GM18870 (cell line): ENCODE data around the gene CALD1.

Source experiments
- ATAC-seq: cut with Tn5 transposase; IDR thresholded peaks from one replicate; pipeline ENCODE4 v1.9.1; 2021; ENCODE audit warnings: moderate library complexity; ENCODE audit not compliant: unreplicated experiment

CALD1 gene, protein sequence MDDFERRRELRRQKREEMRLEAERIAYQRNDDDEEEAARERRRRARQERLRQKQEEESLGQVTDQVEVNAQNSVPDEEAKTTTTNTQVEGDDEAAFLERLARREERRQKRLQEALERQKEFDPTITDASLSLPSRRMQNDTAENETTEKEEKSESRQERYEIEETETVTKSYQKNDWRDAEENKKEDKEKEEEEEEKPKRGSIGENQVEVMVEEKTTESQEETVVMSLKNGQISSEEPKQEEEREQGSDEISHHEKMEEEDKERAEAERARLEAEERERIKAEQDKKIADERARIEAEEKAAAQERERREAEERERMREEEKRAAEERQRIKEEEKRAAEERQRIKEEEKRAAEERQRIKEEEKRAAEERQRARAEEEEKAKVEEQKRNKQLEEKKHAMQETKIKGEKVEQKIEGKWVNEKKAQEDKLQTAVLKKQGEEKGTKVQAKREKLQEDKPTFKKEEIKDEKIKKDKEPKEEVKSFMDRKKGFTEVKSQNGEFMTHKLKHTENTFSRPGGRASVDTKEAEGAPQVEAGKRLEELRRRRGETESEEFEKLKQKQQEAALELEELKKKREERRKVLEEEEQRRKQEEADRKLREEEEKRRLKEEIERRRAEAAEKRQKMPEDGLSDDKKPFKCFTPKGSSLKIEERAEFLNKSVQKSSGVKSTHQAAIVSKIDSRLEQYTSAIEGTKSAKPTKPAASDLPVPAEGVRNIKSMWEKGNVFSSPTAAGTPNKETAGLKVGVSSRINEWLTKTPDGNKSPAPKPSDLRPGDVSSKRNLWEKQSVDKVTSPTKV

DNA sequence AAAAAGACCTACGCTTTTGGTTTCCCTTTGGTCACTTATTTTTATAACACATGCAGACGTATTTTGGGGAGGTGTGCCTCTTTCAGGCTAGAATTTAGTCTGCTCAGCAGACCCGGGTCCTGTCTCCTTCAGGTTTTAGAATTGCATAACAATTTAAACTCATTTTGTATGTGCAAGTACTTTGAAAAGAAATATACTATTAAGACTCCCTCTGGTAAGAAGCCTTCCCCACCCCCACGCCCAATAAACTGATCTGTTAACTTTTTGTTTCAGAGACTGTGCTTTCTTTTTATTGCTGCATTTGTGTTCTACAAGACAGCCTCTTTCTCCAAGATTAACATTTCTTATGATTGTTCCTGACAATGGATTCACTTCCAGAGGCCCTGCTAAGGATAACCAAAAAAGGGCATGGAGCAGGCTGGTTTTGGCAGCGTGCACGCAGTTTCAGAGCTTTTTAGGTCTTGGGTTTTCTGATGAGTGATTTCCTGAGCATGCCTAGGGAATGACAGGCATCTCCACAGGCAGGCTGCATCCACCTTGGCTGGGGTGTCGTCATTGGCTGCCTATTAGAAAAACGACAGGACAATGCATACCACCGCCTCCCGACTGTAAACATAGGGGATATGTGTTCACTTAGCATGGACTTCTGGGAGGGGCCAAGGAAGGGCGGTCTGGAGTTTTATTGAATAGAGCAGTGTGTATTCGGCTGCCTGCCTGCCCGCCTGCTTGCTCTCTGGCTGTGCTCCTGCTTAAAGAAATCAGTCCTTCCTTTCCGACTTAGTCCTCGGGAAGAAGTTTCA, at the start of gene CALD1:
Gene CALD1, plus strand, starts transcription at position 694 of the 800 bp plus-strand sequence. CDS start 88,100 bp downstream, outside the sequence.
- ATAC-seq = no peak

DNA sequence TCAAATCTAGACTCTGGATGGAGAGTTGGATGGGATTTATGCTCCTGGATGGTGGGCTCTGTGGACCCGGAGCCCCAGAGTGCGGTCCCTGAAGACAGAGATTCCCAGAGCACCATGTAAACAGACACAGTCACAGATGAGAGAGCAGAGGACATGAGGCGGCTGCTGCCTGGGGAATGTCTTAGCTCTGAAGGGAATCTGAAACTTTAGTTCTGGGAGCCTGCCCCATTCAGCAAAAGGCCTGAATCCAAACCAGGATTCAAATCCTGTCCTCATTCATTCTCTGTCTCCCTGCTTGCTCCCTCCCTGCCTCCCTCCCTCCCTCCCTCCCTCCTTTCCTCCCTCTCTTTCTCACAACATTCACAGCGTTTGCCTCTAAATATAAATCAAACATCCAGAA, 49.5 kb upstream of the CALD1 start:
- no peak for ATAC-seq

DNA sequence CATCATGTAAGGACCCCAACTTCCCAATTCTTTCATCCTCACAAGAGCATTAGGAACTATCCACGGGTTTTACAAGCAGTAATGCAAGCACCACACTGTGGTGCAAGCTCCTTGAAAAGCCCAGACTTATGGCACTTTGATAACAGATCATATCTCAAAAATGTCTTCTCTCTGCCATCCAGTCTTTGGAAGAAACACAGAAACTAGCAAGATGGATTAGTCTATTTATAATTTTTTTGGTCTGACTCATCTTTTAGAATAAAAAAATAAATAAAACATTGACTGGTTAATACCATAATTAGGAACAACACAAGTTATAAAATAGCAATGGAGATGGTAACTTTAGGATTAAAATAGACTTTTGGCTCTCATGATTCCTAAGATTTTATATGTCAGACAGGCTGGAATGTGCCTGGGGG, 49.0 kb upstream of the CALD1 start:
- no peak for ATAC-seq

DNA sequence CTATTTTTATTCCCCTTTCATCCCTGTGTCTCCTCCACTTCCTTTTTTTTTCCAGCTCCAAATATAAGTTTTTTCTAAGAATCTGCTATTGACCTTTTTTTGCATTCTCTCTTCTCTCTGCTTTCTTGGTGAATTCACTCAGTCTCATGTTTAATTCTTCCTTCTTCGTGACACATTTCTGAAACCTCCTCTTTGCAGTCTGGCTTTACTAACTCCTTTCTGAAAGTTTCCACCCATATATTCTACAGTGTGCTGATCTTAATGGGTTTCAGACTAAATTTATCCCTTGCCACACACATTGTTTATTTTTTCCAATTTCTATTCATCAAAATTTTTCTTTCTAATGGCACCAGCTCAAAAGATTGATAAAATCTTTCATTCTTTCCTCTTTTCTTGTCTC, 47.8 kb upstream of the CALD1 start:
- ATAC-seq = no peak

DNA sequence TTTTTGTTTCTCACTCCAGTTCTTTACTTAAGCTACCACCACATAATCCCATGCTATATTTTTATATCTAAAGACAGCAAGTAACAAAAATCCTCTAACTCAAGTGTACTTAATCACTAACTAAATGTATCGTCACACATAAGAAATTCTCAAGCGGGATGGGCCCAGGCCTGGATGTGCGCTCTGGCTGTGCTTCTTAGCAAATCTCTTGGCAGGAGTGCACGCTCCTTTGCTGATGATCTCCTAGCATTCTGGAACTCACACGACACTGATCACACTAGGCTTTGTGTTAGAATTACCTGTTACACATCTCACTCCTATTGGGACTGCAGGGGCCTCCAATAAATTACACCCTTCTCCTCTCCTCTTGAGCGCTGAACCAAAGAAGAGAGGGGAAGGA, 46.7 kb upstream of the CALD1 start:
- ATAC-seq = no peak

DNA sequence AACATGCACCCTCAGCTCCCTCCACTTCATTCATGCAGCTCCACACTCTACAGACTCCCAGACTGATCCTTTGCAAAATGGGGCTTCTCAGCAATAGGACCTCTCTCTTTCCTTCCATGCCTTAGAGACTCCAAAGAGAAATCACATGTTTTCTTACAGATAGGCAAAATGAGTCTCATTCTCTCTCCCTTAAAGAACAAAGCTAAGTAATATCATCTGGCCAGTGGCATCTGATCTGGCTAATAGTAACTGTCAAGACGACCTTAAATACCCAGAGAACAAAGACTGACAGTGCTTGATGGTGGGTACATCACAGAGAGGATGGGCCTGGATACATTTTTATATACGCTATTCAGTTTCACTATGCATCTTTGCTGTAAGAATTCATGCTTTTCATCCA, 43.1 kb upstream of the CALD1 start:
- ATAC-seq = no peak

DNA sequence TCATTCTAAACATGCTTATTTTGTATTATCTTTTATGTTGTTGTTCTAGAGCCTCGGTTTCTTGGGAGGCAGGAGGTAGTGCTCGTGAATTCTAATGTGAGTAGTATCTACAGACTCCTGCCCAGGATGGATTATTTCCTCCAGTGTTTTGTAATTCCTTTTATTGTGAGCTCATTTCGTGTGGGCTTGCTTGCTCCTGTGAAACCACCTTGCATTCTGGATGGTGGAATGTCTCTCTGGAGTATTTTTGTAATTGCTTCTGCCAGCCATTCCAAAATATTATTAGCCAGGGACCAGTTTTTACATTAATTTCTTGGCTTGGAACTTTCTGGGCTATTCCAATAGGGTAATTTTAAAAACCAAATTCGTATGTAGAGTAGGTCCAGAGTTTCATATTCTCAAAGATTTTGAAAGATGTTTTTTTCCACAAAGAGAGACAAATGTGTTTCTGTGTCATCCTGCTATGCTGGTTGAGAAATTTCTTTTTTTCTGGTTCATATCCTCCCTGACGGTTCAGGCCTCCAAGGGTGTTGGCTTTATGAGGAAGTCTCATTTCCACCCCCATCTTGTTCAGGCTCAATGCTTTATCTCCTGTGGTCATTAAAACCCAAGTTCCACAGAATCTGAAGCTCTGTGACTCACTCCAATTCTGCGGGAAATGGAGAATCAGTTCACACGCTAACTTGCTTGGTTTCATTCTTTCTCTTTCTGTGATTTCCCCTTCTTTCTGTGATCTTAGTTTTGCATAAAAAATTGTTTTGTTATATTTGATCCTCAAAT, 41.7 kb upstream of the CALD1 start:
- no peak for ATAC-seq

DNA sequence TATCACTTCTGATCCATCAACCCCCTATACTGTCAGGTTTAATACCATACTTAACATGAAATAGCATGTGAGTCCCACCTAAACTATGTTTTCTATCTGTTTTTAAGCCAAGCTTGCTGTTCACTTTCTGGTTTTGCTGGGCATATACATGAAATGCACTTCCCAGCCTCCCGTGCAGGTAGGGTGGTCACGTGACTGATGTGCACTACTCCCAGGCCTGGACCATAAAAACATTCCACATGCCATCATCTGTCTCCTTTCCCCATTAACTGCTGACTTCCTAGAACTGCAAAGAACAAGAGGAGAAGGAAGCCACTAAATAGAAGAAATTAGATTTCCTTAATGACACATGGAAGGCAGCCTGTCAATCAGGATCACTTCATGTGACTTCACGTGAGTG, 40.1 kb upstream of the CALD1 start:
- no peak for ATAC-seq

DNA sequence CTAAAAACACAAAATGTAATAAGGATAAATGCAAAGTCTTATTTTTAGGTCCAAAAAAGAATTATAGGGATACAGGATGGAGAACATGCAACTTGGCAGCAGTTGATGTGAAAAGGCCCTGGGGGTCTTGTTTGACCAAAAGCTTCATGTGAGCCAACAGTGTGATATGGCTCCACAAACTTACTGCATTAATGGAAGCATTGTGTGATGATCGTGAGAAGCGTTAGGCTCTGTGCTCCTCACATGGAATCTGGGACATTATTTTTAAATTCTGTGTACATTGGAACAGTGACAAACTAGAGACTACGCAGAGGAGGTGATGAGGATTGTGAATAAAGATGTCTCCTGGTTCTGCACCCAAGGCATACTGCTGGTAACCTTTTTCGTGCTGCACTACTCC, 39.1 kb upstream of the CALD1 start:
- ATAC-seq = no peak

DNA sequence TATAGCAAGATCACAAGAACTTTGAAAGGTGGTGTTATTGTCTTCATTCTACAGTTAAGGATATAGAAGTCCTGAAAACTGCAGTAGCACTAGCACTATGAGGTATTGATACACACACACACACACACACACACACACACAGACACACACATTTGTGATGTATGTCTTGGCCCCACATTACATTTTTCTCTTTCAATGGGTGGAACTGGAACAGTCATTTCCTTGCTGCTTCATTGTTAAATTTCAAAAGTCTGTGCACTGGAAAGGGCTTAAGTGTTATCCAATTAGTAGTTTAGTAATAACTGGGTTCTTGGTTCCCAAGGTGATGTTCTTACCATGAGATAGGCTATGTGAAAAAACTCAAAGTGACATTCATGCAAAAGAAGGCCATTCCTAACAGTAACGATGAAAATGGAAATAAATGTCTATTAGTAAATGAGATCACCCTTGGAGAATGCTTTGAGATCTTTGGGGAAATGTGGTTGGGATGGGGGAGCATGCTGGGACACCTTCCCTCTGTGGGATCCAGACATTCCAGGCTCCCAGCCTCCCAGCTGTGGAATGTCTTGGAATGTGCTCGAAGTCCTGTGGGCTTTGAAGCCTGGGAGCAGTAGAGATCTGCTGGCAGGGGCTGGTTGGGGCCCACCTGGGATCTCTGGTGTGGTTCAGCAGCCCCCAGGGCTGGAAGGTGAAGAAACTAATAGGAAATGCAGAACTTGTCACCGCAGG, 37.4 kb upstream of the CALD1 start:
- no peak for ATAC-seq

DNA sequence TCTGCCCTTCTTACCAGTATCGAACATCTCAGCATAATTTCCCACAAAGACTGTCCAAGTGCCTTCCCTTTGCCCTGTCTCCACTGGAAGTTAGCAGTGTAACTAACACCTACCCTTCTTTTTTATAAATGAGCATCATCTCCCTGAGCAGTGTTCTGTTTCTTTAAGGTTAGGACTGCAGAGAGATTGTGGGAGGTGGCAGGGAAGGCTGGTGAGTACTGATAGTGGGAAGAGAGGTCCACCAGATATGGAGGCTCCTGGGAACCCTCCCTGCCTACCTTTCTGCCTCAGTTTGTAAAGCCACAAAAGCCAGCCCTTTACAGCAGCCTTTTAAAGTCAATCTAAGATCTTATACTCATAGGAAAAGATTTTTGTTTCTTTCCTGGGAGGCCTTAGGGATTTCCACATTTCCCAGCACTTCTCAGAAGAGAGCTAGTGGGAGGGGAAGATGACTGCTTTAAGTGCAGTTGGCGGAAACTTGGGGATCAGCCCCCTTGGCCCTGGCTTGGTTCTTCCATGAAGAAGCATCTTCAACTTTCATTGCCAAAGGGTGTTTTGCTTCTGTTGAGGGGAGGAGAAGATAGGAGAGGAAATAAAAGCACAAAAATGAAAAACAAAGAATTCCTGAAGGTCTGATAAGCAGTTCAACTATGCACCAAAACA, 36.6 kb upstream of the CALD1 start:
- ATAC-seq = no peak

DNA sequence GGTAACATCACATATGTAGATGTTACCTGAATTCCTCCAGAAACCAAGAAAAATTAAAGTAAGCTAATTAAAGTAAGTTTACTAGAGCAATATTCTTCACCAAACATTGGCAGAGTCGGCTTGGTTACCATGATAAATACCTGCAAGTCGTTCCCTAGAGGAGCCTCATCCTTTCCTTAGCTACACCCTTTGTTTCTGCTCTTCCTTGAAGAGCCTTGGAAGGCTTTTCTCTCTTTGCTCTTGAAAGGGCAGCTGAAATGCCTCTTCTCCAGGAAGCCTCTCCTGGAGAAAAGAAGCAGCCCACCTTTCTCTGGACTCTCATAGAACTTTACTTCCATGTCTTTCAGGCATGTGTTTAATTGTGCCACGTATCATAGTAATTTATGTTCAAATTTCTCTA, 34.9 kb upstream of the CALD1 start:
- no peak for ATAC-seq

DNA sequence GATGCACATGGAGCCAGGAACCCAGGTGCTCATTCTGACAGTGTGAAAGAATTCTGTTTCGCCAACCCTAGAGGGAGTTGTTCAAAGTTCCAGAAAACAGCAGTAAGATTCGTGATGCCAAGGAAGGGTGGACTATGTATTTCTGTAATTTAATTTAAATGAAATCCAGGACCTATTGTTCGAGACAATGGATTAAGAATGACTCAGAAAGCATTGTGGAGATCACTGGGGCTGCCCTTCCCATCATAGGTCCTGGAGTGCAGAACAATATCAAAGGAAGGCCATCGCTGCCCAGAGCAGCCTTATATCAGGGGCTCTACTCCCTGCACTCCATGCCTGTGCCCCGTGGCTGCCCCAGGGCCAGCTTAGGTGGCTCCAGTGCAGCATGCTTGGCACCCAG, 32.1 kb upstream of the CALD1 start:
- no peak for ATAC-seq

DNA sequence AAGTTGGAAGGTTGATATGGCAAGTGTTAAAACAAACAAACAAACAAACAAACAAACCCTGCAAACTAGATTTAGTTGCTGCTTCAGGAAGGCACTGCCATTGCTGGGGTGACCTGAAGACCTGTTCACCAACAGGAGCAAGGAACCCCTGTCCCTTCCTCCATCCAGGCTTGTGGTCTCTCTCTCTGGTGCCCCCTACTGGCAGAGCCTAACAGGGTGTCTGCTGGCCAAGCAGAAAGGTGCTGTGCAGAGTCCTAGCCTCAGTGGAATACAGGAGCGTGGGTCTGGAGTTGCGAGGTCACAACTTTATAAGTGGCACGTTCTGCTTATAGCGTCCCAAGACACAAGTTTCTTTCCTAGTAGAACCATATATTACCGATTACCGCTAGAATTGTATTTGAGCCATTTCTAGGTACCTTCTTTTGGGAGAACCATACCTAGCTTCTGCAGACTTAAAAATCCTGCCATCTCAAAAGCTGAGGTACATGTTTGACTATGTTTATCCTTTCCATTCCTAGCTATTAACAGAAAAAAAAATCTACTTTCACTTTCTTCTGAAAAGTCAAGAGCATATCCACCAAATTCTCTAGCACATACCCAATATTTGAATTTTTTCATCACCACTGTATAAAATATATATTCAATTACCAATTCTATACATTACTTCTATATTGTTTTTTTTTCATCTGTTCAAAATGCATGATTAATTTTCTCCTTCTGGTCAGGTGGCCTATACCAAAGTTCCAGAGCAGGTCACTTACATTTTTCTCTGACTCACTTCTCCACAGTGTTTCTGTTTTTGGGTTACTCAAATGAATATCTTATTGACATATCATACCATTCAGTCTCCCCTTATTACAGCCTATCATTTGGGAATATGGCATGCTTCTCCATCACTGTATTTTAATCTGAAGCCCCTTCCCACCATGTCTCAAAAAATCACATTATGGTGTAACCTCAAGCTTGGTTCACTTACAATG, 29.1 kb upstream of the CALD1 start:
- ATAC-seq = no peak

DNA sequence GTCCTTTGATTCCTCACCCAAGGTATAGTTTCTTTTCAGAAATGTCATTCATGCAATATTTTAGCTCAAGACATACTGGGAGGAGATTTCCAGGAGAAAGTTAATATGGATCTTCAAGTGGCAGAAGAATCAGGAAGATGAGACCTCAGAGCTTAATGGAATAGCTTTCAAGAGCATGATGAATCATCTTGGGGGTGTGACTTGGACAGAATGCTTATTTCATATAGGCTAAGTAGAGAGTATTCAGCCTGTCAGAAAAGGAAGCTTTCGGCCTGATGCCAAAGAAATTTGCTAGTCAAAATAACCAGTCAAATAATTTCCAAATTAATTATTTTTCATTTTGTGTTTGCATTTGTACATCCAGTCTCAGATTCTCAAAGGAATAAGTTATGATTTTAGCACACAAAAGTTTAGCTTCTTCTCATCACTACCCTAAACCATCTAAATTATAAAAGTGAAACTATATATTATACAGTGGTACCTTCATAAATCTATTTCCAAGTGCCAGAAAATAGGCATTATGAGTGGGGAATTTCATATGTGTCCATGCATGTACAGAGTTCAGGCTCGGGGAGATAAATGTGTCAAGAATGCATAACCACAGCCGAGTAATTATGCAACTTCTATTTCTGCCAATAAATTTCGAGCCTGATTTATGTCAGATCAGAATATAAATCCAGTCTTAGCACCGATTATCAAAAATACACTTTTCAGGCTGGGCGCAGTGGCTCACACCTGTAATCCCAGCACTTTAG, 27.3 kb upstream of the CALD1 start:
- ATAC-seq = no peak

DNA sequence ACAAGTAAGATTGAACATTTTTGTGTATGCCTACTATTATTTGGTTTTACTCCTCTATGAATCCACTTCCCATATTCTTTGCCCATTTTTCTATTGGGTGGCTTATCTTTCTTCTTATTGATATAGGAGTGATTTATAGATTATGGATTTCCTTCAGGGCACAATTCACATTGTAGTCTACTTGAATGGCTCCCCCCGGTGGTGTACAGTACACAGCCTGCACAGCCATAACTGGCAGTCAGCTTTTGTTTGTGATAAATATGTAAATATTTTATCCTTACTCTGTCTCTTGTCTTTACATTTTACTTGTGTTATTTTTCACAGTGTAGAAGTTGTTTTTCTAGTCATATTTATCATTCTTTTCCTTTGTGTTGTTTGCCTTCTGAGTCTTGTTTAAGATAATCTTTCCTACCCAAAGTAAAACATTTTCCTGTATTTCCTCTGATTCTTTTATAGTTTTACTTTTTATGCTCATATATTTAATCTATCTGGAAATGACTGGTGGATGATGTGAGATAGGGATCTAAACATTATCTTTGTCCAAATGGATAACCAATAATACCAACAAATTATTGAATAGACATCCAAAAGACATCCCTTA, 23.9 kb upstream of the CALD1 start:
- no peak for ATAC-seq

DNA sequence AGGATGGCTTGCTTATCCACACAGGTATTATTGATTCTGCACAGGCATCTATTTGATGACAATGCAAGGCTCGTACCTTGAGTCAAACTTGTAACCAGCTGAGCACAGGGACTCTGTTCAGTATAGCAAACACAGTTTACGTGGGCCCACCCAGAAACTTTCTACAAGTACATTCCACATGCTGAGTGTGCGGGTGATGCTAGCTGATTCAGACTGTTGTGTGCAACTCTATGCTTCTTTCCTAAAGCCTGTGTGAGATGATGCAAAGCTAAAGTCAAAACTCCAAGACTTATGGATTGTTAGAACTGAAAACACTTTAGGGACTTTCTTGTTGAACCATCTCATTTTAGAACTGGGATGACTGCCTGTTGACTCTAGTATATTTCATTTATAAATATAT, 21.5 kb upstream of the CALD1 start:
- ATAC-seq = no peak
